ENCODE data around the gene TMTC2. TPM values are rescaled to one million over a fixed set of nuclear protein-coding genes. Genes with fewer than 3 reads are reported as not detected.

TMTC2 gene
- total RNA-seq, 1 donor from 2014 or later: 2.0 TPM

- intact Hi-C loops (cut with micrococcal nuclease): no loop called here
These were observed 435.4 kb downstream of the TMTC2 start for GRCh38 chr12:83121897-83122622.

DNA sequence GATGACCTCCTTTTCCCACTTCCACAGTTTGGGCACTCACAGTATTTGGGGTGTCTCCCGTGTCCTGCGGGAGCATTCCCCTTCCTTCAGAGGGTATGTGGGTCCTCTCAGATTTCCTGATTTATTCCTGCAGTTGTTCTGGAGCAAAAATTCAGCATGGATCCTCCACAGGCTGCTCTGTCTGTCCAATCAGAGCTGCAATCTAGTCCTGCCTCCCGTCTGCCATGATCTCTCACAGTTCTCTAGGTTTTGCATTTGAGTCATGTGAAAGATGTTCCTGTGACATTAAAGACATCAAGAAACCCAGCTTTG lies 435.9 kb downstream of the TMTC2 start:
- intact Hi-C loops (cut with micrococcal nuclease): no loop called here

DNA sequence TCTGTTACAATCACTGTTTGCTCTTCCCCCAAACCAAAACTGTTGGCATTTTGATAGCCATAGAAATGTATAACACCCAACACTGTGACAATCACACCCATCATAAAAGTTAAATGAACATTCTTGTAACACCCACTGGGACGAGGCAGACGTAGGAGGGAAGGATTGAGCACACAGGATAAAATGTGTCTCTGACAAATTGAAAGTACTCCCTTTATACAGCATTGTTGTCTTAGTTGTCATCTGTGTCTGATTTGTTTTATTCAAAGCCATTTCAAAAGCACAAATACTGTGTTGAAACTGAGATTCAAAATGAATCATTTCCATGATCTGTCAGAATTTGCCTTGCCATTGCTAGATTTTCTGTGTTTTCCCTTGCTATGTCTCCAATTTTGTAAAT lies 436.3 kb downstream of the TMTC2 start:
- intact Hi-C loops (cut with micrococcal nuclease): no loop called here

DNA sequence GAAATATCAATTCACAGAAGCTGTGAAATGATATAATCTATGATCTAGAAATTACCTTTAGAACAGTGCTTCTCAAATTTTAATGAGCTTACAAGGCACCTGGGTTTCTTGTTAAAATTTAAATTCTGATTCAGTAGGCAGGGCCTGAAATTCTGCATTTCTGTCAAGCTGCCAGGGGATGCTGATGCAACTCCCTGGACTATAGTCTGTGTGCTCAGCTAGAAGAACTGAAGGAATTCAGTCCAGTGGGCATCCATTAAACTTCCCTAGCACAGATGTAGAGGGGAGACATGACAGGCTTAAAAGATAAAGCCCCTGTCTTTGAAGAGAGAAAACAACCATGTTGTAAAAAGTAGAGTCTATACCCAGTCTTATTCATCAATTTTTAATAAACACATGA lies 441.8 kb downstream of the TMTC2 start:
- intact Hi-C loops (cut with micrococcal nuclease): no loop called here

DNA sequence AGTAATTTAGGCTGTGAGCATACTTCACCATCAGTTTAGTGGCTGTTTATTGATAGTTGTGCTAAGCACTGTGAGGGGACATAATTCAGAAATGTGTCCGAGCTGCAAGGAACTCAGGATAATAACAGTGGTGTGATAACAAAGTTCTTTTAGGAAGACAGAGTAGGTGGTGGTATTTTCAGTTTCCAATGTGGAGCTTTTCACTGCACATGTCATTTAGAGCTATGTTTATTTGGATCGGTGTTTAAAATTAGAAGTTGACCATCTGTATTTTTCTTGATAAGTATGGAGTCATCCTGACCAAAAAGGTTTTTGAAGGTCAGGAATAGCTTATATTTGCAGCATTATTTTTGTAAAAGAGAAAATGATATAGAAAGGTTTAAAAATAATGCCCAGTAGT lies 443.5 kb downstream of the TMTC2 start:
- intact Hi-C loops (cut with micrococcal nuclease): no loop called here

- intact Hi-C loops (cut with micrococcal nuclease): no loop called here
These were observed 445.7 kb downstream of the TMTC2 start for GRCh38 chr12:83132360-83132759.

DNA sequence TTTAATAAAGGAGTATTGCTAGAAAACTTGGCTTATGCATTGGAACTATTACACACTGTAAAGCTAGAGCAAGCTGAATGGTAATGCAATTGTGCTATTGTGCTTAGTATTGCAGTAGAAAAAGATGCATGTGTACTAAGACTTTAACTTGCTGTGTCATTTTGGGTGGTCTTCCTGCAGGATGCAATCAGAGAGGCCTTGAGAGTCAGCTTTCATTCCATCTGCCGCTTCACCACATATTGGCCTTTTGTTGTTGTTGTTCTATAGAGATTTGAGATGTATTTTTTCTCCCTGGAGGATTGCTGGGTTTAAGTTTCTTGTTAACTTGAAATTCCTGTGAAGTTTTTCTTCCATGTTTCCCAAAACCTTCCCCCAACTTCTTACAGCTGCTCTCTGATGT lies 449.7 kb downstream of the TMTC2 start:
- intact Hi-C loops (cut with micrococcal nuclease): no loop called here

- intact Hi-C loops (cut with micrococcal nuclease): no loop called here
These were observed 453.4 kb downstream of the TMTC2 start for GRCh38 chr12:83140135-83140534.

DNA sequence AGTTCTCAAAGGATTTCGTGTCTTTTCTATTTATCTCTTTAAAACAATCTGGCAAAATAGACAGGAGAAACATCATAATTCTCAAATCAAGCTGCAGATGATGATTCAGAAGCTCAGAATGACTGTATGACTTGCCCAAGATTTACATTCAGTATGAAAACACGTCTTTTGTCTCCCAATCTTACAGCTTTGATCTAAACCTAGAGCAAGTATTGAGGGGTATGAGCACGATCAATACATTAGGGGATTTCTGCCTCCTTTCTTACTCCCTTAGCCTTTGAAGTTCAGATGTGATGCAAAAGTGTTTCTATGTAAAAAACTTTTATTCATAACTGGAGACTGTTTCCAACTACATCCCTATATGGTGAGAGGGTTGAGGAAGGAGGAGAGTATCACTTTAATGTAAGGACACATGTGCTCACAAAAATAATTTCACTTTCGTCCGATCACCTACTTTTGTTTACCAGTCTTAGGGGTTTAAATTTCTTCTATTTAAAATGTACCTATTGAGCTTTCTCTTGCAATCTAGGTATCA lies 454.8 kb downstream of the TMTC2 start:
- intact Hi-C loops (cut with micrococcal nuclease): no loop called here

GRCh38 chr12:83142914-83143313 lies 456.2 kb downstream of the TMTC2 start:
- intact Hi-C loops (cut with micrococcal nuclease): no loop called here

GRCh38 chr12:83143950-83144349 lies 457.2 kb downstream of the TMTC2 start:
- intact Hi-C loops (cut with micrococcal nuclease): no loop called here

- intact Hi-C loops (cut with micrococcal nuclease): no loop called here
These were observed 458.7 kb downstream of the TMTC2 start for GRCh38 chr12:83145325-83145840.

- intact Hi-C loops (cut with micrococcal nuclease): no loop called here
These were observed 460.6 kb downstream of the TMTC2 start for GRCh38 chr12:83147341-83147740.

DNA sequence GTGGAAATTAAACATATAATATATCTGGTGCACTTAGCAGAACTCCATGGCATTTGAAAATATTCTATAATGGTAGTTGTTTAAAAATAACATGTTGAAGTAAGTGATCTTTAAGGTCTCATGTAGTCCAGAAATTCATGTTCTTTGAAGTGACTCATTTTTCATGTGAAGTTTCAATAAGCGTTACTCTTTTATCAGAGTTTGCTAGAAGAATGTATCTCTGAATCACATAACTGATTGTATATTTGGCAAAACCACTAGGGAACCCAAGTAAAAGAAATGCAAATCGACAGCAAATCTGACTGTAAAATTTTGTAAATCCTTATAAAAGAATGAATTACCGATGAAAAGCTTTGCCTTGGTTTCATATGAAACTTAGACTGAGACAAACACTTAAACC lies 463.3 kb downstream of the TMTC2 start:
- intact Hi-C loops (cut with micrococcal nuclease): no loop called here

DNA sequence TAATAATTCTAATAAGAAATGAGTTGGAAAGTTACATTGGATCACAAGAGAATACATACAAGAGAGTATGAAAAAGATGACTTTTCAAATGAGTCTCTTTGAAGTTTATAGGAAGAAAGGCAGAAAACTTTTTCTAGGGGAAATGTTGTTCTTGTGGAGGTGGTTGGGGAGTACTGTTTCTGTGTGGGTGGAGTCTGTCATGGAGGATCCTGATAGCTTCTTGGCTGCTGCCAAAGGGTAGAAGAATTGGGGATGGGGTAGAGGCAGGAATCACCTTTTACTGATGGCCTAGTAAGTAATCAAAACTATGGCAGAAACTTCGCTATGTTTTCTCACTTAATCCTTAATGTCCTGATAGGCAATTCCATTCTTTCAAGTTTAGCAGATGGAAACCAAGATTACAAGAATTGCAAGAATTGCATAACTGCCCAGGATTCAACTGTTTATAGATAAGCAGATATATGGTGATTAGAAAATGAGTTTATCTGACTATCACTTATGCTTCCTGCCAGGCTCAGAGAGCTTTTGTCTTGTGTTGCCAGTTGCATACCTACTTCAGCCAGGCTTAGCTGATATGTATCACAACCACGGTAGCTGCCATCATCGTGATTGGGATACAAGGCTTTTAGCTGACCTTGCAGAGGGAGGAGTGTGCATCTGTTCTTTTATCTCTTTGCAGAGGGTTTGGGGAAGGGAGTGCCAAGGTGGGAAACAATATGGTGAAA lies 463.9 kb downstream of the TMTC2 start:
- intact Hi-C loops (cut with micrococcal nuclease): no loop called here

DNA sequence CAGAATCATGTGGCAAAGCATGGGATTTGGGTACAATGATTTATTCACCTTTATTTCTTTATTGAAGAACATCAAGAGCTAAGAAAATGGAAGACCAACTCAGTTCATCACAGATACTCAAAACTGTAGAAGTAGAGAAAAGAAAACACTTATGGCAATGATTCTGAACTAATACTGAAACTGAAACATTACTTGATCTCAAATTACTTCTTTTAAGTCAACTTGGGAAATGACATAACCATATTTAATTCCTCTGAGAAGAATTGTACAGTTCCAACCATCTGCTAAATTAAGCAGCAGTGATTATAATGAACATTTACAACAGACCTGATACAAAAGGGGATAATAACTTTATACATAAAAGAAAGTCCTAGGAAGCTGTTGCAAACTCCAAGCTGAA lies 466.5 kb downstream of the TMTC2 start:
- intact Hi-C loops (cut with micrococcal nuclease): no loop called here

GRCh38 chr12:83156815-83157214 lies 470.1 kb downstream of the TMTC2 start:
- intact Hi-C loops (cut with micrococcal nuclease): no loop called here

DNA sequence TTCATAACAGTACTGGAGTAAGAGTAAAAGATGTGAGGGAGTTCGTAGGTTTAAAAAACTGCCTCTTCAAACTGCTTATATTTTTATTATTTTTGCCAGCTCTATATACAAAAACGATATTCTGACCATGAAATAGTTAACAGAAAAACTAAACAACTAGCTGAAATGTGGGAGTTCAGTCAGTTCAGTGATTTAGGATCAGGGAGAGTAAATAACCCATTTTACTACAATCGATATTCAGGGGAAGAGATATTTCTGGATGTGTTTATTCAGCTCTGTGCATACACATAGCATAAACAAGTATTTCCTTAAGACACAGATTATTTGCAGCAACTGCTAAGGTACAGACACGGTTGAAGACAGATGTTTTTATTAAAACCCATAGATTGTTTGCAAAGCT lies 470.9 kb downstream of the TMTC2 start:
- intact Hi-C loops (cut with micrococcal nuclease): no loop called here

DNA sequence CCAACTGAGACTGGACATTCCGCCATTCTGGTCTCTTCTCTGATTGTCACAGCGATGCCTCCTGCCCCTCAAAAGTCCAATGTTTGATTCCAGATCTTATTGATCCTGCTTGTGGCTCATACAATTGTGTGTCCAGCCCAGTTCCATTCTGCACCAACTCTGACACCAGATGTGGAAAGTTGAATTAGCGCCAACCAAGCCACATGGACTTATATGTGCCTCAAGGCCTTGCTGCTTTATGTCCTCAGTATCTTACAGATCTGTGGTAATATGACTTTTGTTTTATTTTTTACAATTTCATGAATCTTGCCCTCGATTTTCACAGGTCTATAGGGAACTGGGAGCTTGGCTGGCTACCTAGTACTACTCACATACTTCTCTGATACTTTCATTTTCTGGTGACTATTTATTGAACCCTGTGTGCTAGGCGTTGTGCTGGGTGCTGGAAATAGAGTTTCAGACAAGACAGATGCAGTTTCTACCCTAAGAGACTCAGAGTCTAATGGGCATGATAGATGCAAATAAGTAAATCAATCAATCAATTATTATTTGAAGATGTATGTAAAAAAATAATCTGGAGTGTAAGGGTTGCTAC lies 472.0 kb downstream of the TMTC2 start:
- intact Hi-C loops (cut with micrococcal nuclease): no loop called here

DNA sequence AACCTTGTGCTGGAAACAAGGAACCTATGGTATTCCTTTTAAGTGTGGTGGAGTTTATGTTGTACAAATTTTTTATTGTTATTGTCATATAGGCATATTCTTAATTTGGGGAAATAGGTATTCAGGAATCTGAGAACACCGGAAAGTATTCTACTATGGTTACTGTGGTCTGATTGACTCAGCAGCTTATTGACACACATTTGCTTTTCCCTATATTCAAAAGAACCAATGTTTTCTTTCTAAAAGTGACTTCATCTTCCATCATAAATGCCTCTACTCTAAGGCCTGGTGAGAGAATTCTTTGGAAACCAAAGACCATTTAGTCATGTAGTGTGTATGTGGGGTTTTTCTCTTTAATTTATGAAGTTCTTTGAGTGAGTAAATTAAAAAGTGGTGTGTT lies 474.8 kb downstream of the TMTC2 start:
- intact Hi-C loops (cut with micrococcal nuclease): no loop called here

DNA sequence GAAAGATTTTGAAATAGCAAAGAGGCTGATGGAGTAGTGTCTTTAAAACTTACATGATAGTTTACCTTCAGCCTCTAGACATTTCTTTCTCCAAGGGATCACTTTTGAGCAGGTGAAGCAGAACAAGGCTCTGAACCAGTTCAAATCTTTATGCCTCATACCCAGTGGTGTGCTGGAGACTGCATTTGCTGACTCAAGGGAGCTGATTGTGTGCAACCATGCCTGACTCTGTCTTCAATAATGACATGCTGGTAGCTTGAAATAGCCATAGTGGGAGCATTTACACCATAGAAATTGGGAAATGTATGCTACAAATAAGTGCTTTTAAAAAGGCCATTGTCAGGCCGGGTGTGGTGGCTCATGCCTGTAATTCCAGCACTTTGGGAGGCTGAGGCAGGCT lies 482.0 kb downstream of the TMTC2 start:
- intact Hi-C loops (cut with micrococcal nuclease): no loop called here

DNA sequence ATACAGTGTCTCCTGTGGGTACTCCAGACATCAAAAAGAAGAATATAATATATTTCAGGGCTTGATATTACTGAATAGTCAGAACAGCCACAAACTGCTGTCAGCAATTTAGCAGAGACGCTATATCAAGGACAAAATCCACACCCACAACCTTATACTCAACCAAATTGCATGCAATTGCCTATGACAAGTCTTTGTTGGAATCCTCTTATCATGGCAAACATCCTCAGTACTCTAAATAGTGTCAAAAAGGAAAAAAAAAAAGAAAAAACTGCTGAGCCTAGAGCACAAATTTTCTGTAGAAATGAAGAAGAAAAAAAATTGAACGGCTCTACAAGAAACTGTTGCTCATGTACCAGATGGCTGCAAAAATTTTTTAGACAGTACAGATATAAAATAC lies 485.7 kb downstream of the TMTC2 start:
- intact Hi-C loops (cut with micrococcal nuclease): no loop called here
